ENCODE data around the gene CDH13.

DNA sequence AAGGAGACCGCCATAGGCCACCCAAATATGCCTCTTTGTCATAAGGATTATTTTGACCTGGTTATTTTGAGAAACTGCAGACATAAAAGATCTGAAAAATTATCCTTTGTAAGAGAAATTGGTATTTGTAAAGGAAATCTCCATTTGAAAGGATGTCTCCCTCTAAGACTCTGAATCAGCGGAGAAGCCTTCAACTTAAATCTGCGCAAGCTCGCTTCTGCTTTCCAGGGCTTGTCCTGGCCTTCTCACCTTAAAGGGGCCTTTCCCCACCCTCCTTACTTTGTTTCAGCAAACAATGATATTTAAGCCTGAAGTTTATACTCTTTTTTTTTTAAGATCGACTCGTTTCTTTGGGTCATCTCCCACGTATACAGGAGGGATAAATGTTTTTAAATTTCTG lies 1215.5 kb downstream of the CDH13 start:
- TF ChIP-seq POLR2A (IDR thresholded peaks at IDR 0.05): no peak
- TF ChIP-seq, protein P1, sequence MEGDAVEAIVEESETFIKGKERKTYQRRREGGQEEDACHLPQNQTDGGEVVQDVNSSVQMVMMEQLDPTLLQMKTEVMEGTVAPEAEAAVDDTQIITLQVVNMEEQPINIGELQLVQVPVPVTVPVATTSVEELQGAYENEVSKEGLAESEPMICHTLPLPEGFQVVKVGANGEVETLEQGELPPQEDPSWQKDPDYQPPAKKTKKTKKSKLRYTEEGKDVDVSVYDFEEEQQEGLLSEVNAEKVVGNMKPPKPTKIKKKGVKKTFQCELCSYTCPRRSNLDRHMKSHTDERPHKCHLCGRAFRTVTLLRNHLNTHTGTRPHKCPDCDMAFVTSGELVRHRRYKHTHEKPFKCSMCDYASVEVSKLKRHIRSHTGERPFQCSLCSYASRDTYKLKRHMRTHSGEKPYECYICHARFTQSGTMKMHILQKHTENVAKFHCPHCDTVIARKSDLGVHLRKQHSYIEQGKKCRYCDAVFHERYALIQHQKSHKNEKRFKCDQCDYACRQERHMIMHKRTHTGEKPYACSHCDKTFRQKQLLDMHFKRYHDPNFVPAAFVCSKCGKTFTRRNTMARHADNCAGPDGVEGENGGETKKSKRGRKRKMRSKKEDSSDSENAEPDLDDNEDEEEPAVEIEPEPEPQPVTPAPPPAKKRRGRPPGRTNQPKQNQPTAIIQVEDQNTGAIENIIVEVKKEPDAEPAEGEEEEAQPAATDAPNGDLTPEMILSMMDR (IDR thresholded peaks at IDR 0.05): no peak
